ENCODE data around the gene CDK5.

GRCh38 chr7:151009327-151010036 is 48.2 kb downstream of the CDK5 start:
- TF ChIP-seq CTCF (IDR thresholded peaks at IDR 0.05; ENCODE audit: insufficient read depth, low read depth, low read length) (no peak), EZH2 (IDR thresholded peaks at IDR 0.05; ENCODE audit: insufficient read depth, low read length) (no peak)
